ENCODE data around the gene HMGXB3.
A peak's percentile ranks its signal among the peaks of the same experiment; 100 is the strongest.
"Not testable (repeated sequence)": the region's sequence is repeated elsewhere in the genome, so short reads cannot be mapped to it uniquely, and the experiment has no call there.

Gene HMGXB3

DNA sequence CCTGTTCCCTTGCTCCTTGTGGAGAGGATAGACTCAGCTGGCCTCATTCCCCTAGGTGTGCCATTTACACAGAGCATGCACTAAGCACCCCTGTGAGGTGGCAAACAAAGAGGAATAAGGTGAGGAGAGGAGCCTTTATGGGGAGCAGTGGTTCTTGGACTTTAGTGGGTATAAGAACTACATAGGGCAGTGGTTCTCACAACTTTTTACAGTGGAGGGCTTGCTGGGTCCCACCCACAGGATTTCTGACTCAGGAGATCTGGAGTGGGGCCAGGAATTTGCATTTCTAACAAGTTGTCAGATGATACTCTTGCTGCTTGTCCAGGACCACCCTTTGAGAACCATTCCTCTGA lies 43.8 kb downstream of the HMGXB3 start:
- DNase-seq (ENCODE audit: low read depth), result peak; percentile 34
- H3K4me3 ChIP-seq (ENCODE audit: low read length), result no peak overlapping the region
- TF ChIP-seq, protein P1, sequence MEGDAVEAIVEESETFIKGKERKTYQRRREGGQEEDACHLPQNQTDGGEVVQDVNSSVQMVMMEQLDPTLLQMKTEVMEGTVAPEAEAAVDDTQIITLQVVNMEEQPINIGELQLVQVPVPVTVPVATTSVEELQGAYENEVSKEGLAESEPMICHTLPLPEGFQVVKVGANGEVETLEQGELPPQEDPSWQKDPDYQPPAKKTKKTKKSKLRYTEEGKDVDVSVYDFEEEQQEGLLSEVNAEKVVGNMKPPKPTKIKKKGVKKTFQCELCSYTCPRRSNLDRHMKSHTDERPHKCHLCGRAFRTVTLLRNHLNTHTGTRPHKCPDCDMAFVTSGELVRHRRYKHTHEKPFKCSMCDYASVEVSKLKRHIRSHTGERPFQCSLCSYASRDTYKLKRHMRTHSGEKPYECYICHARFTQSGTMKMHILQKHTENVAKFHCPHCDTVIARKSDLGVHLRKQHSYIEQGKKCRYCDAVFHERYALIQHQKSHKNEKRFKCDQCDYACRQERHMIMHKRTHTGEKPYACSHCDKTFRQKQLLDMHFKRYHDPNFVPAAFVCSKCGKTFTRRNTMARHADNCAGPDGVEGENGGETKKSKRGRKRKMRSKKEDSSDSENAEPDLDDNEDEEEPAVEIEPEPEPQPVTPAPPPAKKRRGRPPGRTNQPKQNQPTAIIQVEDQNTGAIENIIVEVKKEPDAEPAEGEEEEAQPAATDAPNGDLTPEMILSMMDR (conservative IDR thresholded peaks at IDR 0.05; ENCODE audit: low read length), result no peak

DNA sequence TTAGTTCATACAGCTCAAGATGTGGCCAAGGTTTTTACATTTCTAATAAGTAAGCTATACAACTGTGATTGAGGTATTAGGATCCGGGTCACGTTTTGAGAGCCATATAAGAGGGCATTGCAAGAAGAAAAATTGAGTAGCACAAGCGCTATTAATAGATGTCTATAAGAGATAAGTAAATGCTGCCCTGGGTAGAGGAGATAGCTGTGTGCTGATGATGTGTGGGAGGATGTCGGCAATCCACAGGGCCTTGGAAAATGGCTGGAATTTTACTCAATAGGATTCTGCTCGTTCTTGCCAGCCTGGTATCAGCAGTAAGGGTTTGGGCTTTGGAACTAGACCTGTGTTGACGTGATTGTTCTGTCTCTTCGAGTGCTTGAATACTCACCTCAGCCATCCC lies 44.2 kb downstream of the HMGXB3 start:
- TF ChIP-seq, protein P1 (conservative IDR thresholded peaks at IDR 0.05; ENCODE audit: low read length), result no peak
- H3K4me3 ChIP-seq (ENCODE audit: low read length), result no peak overlapping the region
- DNase-seq (ENCODE audit: low read depth), result no peak

DNA sequence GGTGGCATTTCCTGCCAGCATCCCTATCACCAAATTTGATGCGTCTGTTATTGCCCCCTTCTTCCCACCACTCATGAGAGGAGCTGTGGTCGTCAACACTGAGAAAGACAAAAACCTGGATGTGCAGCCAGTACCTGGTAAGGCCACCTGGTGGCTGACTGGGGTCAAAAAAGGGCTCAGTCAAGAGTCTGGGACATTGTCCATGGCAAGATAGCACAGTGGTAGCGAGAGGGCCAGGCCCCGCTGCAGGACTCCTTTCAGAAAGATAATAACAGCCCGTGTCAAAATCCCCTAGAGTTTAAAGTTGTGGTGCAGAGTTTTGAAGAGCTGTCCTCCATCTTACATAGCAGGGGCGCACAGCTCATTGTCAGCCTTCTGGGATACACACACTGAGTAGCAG lies 45.0 kb downstream of the HMGXB3 start:
- DNase-seq (ENCODE audit: low read depth), result no peak
- TF ChIP-seq, protein P1 (conservative IDR thresholded peaks at IDR 0.05; ENCODE audit: low read length), result no peak
- no peak overlapping the region for H3K4me3 ChIP-seq (ENCODE audit: low read length)

DNA sequence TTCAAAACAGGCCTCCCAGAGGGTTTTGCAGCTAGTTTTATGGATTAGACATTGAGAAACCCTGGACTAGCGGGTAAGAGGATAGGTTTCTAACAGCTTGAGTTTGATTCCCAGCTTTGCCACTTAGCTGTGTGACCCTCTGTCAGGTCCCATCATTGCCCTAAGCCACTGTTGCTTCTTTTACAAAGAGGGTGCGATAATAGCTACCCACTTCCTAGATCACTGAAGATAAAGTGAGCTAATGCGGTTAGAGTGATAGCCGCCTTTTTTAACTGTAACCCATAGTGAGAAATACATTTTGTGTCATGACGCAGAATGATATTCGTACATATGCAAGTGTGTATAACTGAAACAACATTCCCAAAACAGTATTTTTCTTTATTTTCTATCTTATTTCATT lies 45.5 kb downstream of the HMGXB3 start:
- TF ChIP-seq, protein P1 (conservative IDR thresholded peaks at IDR 0.05; ENCODE audit: low read length), result no peak
- DNase-seq (ENCODE audit: low read depth), result no peak
- H3K4me3 ChIP-seq (ENCODE audit: low read length), result no peak overlapping the region

DNA sequence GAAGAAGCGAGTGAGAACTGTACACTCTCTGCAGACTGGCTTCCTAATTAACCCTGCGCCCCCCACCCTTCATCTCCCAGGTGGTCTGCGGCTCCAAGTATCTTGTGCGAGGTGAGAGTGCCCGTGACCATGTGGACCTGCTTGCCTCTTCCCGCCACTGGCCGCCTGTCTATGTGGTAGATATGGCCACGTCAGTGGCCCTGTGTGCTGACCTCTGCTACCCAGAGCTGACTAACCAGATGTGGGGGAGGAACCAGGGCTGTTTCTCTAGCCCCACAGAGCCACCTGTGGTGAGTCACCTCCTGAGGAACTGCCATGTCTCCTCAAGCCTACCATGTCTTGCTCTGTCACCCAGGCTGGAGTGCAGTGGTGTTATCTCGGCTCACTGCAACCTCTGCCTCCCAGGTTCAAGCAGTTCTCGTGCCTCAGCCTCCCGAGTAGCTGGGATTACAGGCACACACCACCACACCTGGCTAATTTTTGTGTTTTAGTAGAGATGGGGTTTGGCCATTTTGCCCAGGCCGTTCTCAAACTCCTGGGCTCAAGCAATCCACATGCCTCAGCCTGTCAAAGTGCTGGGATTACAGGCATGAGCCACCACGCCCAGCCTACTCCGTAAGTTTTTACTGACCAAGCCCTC lies 49.8 kb downstream of the HMGXB3 start:
- not testable (repeated sequence) for H3K4me3 ChIP-seq (ENCODE audit: low read length)
- peak; percentile 12 for DNase-seq (ENCODE audit: low read depth)

DNA sequence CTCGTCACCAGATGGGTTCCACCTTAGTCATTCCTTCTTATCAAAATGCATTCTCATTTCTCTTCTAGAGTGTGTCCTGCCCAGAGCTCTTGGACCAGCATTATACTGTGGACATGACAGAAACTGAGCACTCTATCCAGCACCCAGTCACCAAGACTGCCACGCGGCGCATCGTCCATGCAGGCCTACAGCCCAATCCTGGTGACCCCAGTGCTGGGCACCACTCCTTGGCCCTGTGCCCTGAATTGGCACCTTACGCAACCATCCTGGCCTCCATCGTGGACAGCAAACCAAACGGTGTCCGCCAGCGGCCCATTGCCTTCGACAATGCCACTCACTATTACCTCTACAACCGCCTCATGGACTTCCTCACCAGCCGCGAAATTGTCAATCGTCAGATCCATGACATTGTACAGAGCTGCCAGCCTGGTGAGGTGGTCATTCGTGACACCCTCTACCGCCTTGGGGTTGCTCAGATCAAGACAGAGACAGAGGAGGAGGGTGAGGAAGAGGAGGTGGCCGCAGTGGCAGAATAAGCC lies 51.2 kb downstream of the HMGXB3 start:
- no peak overlapping the region for H3K4me3 ChIP-seq (ENCODE audit: low read length)
- TF ChIP-seq, protein P1 (conservative IDR thresholded peaks at IDR 0.05; ENCODE audit: low read length), result no peak
- no peak for DNase-seq (ENCODE audit: low read depth)

DNA sequence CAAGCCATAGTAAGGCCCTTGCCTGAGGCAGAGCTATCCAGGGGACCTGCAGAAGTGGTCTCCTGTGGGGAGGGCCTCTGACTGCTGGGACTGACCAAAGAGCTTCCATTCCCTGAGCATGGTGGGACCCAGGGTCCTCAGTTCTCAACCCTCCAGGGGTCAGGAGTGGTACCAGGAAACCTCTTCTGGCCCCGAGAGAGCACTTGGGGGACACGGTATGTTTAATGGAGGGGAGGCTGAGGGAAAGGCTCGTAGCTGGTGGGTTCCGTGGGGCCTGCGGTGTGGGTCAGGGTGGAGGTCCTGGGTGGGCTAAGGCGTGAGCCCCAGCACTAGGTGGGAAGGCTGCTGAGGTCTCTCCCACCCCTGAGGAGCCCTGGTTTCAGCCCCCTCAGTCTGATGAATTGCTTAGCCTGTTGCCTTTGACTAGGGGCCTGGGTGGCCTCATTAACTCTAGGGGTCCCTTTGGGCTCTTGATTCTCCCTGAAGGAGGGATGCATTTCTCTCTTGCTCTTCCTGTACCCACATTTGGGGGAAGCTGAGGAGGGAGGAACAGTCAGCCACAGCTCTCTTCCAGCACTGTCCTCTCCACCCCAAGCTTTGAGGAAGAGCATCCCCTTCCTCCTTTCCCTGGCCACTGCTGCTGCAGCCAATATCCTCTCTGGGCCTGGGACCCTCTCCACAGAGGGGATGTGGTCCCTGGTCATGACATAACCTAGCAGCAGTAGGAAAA lies 51.9 kb downstream of the HMGXB3 start:
- no peak for DNase-seq (ENCODE audit: low read depth)
- TF ChIP-seq, protein P1 (conservative IDR thresholded peaks at IDR 0.05; ENCODE audit: low read length), result no peak

More for the DNA sequence above, 51.9 kb downstream of the HMGXB3 start:
- H3K4me3 ChIP-seq (ENCODE audit: low read length), result no peak overlapping the region
